ENCODE data around the gene ADGRD1.
A peak's percentile ranks its signal among the peaks of the same experiment; 100 is the strongest.
"Not testable (repeated sequence)": the region's sequence is repeated elsewhere in the genome, so short reads cannot be mapped to it uniquely, and the experiment has no call there.

ADGRD1 gene

DNA sequence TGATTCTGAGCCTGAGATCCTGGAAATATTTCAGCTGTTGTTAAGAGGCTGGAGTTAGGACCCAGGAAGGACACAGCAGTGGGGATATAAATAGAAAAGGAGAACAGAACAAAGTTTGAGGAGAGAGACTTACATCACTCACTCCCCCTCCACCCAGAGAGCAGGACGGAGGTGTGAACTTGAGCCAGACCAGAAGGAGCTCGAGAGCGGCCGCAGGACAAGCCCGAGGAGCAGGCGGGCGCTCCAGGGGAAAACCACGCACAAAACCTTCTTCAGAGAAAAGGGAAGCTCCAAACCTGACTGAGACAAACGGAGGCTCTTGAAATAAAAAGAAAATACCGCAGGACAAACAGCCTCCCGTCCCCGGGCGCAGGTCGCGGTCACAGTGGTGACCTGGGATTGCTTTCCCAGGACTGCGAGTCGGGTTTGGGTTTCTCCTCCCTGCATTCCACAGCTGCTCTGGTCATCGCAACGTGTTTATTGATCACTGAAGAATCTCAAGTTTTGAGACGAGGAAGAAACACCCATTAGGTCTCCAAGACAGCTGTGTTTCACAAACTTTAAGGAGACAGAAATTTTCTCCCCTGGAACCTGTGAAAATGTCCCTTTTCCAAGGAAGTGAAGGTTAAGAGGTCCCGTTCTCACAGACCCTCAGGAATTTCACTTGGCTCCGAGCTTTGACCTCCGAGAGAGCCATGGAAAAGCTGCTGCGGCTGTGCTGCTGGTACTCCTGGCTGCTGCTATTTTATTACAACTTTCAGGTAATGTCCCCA lies at the start of gene ADGRD1:
TSS of gene ADGRD1 (plus strand) at position 137 of the 773 bp plus-strand sequence. CDS start at position 696, 559 bp downstream.
- no peak for FAIRE-seq
- no peak for DNase-seq (ENCODE audit: extremely low spot score, insufficient read length, low read depth)

GRCh38 chr12:130904064-130904463 lies 49.6 kb upstream of the ADGRD1 start:
- no peak for DNase-seq (ENCODE audit: extremely low spot score, insufficient read length, low read depth)
- FAIRE-seq: no peak

DNA sequence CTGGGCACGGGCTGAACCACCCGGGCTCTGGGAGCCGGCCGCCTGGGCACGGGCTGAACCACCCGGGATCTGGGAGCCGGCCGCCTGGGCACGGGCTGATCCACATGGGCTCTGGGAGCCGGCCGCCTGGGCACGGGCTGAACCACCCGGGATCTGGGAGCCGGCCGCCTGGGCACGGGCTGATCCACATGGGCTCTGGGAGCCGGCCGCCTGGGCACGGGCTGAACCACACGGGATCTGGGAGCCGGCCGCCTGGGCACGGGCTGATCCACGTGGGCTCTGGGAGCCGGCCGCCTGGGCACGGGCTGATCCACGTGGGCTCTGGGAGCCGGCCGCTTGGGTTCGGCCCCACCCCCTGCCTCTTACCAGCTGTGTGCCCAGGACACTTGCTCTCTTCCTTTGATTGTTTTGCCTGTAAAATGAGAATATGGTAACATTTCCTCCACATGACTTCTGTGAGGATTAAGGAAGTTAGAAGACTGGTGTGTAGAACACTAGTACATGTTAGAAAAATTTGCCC lies 48.7 kb upstream of the ADGRD1 start:
- not testable (repeated sequence) for FAIRE-seq; DNase-seq (ENCODE audit: extremely low spot score, insufficient read length, low read depth)

DNA sequence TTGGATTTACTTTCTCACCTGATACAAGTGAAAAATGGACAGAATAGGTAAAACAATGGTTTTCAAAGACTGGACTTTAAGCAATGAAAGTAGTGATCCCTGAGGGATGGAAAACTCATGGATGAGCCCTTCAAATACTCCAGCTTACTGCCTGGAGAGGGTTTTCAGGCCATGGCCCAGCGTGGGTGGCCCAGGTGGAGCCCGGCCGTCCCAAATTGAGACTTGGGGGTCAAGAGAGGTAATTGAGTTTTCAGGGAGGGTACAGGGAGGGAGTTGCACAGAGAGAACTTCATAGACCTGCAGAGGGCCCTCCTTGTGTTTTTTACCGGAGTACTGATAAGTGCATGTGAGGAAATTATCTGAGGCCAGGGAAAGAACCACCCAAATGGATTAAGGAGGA lies 44.6 kb upstream of the ADGRD1 start:
- DNase-seq (ENCODE audit: extremely low spot score, insufficient read length, low read depth) (no peak), FAIRE-seq (no peak)

DNA sequence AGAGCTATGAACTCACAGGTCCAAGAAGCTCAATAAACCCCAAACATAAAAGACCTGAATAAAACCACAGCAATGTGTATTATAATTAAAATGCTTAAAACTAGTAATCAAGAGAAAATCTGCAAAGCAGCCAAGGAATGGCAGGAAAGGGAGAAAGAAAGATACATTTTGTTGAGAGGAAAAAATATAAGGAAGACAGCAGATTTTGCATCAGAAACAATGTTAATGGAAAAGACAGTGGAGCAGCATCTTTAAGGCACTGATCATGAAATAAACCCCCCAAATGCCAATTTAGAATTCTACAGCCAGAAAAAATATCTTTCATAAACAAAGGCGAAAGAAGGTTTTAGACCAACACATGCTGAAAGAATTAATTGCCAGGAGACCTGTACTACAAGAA lies 42.5 kb upstream of the ADGRD1 start:
- FAIRE-seq (no peak), DNase-seq (ENCODE audit: extremely low spot score, insufficient read length, low read depth) (no peak)

GRCh38 chr12:130911933-130912332 lies 41.8 kb upstream of the ADGRD1 start:
- DNase-seq (ENCODE audit: extremely low spot score, insufficient read length, low read depth): no peak
- no peak for FAIRE-seq

DNA sequence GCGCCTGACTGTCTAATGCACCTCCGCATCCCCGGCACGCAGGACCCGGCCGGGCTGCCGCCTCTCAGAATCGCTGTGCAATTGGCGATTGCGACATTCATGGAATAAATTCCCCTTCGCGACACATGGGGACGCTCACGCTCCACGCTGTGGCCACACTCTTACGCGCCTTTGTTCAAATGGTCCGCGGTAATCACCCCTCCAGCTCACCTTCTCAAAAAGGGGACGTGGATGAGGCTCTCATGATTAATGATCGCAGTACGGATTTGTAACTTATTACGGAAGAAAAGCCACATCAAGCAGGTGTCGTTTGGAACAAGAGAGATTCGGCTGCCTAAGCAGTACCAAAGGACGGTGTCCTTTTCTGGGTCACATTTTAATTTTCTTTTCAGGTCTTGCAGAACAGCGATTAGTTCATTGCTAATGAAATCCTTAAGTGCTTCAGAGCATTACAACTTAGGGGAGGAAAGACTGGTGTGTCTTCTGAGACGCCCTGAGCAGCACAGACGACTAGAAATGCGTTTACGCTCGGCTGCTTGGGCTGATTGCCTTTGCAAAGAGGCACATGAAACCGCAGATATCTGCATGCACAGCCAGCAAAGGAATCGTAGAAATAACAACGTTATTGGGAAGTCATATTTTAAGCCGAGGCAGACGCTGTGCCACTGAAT lies 37.3 kb upstream of the ADGRD1 start:
- DNase-seq (ENCODE audit: extremely low spot score, insufficient read length, low read depth) (peak; percentile 20), FAIRE-seq (peak; percentile 29)

DNA sequence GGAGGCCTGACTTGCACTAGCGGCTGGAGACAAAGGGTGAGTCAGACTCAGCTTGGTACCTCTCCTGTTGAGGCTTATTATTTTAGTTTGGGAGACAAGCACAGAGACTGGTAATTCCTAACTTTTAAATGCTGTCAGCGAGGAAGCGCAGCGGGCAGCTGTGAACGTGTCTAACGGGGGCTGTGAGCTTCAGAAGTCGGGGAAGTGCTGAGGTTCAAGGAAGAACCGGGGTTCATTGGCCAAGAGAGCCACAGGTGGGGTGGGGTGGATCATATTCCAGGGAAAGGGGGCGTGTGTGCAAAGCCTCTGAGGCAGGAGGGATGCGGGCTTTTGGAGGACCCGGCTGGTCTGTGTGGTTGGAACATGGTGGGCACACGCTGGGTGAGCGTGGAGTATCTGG lies 36.1 kb upstream of the ADGRD1 start:
- DNase-seq (ENCODE audit: extremely low spot score, insufficient read length, low read depth) (no peak), FAIRE-seq (no peak)

- FAIRE-seq: no peak
Observed at GRCh38 chr12:130919086-130919485, 34.6 kb upstream of the ADGRD1 start.

DNA sequence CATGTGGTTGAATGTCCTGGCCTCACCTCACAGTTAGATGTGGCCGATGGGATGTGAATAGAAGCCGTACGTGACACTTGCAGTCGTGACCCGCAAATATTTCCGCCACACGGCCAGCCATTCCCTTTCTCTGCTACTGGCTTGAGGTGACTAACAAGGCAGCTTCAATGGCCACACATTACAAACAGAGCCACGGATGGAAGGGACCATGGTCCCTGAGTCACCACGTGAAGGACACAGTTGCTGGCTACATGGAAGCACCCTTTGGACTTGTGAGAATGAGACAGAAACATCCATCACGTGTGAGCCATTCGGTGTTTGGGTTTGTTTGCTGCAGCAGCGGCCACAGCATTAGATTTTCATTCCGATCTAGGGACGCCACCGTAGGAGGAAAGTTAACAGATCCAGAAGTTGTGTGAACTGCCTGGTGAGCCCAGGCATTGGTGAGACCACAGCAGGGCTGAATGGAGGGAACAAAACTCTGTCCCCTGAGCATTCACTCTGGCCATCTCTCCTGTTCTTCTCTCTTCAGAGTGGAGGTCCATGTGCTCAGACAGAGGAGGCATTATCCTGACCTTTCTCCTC lies 33.5 kb upstream of the ADGRD1 start:
- FAIRE-seq (no peak), DNase-seq (ENCODE audit: extremely low spot score, insufficient read length, low read depth) (no peak)

More at GRCh38 chr12:130919086-130919485, 34.6 kb upstream of the ADGRD1 start:
- no peak for DNase-seq (ENCODE audit: extremely low spot score, insufficient read length, low read depth)

DNA sequence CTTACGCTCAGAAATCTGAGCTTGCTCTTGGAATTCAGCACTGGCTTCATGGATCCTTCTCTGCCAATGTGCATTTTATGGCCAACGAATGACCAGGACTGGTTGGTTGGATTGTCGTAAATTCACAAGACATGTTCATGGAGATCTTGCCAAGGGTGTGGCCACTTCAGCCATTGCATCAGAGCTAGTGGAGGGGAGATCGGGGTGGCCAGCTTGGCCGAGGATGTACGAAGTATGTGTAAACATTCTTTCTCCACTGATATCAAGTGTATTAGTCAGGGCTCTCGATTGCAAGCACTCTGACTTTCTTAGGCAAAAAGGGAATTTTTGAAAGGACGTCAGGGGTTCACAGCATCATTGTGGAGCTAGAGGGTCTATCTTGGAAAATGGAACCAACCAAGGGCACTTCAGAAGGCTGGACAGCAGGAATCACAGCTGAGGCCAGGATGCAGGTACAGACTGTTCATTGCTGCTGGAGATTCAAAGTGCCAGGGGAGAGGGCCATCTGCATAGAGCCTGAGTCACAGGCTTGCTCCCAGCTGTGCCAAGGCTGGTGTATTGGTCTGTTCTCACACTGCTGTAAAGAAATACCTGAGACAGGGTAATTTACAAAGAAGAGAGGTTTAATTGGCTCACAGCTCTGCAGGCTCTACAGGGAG lies 32.9 kb upstream of the ADGRD1 start:
- FAIRE-seq: no peak
- DNase-seq (ENCODE audit: extremely low spot score, insufficient read length, low read depth): no peak

DNA sequence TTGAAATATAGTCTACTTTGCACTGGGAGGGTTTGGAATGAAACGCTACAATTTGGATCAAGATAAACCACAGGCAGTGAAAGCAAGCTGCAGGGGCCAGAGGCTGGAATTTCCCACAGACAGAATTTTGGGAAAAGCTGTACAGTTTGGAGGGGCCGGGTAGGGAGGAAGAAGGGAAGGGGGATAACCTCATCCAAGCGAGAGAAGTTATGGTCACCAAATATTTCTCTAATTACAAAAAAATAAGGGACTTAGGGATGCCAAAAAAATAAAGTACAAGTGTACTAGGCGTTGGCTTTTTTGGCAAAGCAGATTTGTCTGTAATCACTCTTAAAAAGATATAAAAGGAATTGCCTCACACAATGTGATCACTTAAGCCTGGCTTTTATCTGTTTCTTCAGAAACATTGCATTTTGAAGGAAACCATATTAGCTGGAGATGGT lies 31.2 kb upstream of the ADGRD1 start:
- FAIRE-seq (no peak), DNase-seq (ENCODE audit: extremely low spot score, insufficient read length, low read depth) (no peak)

GRCh38 chr12:130924966-130925665 lies 28.6 kb upstream of the ADGRD1 start:
- DNase-seq (ENCODE audit: extremely low spot score, insufficient read length, low read depth) (no peak), FAIRE-seq (no peak)

DNA sequence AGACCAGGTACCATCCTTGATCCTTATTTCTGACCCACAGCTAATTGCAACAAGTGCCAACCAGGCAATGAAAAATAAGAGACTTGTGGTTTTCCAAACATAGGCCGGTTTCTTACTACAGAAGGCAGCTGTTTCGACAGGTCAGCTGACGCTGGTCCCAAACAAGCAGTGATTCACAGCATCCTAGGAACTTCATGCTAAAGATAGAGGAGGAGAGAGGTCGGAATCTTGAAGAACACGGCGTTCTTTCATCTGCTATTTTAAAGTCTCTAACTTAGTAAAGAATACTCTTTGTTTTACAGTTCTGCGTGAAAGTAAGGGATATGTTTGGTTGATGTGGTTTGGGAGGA lies 28.1 kb upstream of the ADGRD1 start:
- no peak for FAIRE-seq

DNA sequence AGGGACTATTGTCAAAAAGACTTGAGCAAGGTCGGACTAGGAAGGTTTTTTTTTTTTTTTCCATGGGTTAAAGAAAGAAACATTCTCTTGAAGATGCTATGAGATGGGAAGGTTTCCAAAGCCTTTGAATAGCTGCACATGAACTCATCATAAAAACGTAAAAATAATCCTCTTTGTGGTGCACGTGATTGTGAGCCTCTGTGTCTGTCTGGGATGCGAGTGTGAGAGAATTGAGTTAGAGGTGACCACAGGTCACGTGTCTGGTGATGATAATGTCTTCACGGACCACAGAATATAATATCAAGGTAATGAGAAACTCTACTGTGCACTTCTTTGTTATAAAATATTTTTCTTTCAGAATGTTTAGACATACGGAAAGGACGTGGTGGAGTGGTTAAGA lies 24.3 kb upstream of the ADGRD1 start:
- FAIRE-seq (no peak), DNase-seq (ENCODE audit: extremely low spot score, insufficient read length, low read depth) (no peak)

More for the DNA sequence above, 28.1 kb upstream of the ADGRD1 start:
- no peak for DNase-seq (ENCODE audit: extremely low spot score, insufficient read length, low read depth)

- no peak for FAIRE-seq
Observed at GRCh38 chr12:130932061-130932930, 21.4 kb upstream of the ADGRD1 start.

DNA sequence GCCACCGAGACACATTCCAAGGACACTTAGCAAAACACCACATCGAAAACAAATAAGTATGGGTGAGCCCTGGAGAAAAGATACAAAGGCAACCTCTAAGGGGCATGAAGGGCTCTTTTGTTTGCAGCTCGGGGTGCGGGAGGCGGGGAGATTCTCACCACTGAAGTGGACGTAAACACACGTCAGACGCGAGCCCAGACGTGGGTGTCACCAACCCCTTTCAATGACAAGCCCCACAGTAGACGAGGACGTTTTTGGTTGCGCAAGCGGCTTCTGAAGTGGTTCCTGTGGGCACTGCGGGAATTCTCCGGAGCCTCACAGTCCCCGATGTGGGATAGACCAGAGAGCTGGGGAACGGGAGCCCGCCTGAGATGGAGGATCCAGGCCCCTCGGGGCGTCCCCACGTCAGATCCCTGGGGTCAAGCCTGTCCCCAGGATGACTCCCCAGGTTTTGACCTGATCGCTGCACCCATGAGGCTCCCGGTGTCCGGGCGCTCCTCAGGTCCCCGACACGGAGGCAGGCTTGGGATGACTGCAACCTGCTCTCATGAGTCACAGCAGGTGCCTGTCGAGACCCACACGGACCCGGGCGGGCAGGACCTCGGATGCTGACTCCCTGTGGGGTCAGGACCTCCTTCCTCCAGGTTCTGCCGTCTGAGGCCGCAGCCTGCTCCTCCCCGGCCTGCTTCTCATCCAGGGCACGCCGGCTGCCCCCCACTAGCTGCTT lies 20.3 kb upstream of the ADGRD1 start:
- FAIRE-seq (no peak), DNase-seq (ENCODE audit: extremely low spot score, insufficient read length, low read depth) (no peak)

More at GRCh38 chr12:130932061-130932930, 21.4 kb upstream of the ADGRD1 start:
- no peak for DNase-seq (ENCODE audit: extremely low spot score, insufficient read length, low read depth)

GRCh38 chr12:130934753-130935152 lies 19.0 kb upstream of the ADGRD1 start:
- FAIRE-seq (no peak), DNase-seq (ENCODE audit: extremely low spot score, insufficient read length, low read depth) (no peak)

Measured in GM18507 (cell line).